ENCODE results near the gene H1-8. TPM values are rescaled to one million over a fixed set of nuclear protein-coding genes. Genes with fewer than 3 reads are reported as not detected.
"Not testable (repeated sequence)": the region's sequence is repeated elsewhere in the genome, so short reads cannot be mapped to it uniquely, and the experiment has no call there.

The H1-8 gene
- total and polyA plus RNA-seq, 2 experiments from 2014 or later = not detected

DNA sequence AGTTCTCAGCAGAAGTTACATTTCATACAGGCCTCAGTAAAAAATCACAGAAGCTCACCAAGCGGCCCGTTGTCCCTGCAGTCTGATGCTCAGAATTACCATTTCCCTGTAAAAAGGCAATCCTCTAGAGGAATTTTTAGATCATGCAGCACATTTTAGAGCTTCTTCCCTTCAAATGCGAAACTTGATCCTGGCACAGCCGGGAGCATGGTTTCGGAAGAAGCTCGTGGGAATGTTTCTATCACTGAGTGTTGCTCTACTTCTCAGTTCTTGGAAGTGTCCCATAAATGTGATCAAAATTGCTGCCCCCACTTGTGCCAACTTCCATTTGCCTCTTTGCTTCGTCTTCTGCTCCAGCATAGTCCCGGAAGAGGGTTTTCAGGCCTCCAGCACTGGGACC, 3.8 kb upstream of the H1-8 start:
- no peaks in the 10 kb centered on the region for H3K4me1 ChIP-seq (ENCODE audit: low read depth)
- TF ChIP-seq, protein P1, sequence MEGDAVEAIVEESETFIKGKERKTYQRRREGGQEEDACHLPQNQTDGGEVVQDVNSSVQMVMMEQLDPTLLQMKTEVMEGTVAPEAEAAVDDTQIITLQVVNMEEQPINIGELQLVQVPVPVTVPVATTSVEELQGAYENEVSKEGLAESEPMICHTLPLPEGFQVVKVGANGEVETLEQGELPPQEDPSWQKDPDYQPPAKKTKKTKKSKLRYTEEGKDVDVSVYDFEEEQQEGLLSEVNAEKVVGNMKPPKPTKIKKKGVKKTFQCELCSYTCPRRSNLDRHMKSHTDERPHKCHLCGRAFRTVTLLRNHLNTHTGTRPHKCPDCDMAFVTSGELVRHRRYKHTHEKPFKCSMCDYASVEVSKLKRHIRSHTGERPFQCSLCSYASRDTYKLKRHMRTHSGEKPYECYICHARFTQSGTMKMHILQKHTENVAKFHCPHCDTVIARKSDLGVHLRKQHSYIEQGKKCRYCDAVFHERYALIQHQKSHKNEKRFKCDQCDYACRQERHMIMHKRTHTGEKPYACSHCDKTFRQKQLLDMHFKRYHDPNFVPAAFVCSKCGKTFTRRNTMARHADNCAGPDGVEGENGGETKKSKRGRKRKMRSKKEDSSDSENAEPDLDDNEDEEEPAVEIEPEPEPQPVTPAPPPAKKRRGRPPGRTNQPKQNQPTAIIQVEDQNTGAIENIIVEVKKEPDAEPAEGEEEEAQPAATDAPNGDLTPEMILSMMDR (IDR thresholded peaks at IDR 0.05; ENCODE audit: low read depth, low read length) = no peak
- no peak overlapping the region for H3K4me3 ChIP-seq
- H3K27me3 ChIP-seq = no peaks in the 10 kb centered on the region
- DNase-seq (ENCODE audit: low read depth in 1 of 2, low spot score in 1 of 2) = no peak
- no peaks in the 10 kb centered on the region for H3K9me3 ChIP-seq (ENCODE audit: low read depth)
- H3K27ac ChIP-seq = no peak overlapping the region
- no peaks in the 10 kb centered on the region for H3K36me3 ChIP-seq

GRCh38 chr3:129540776-129541516, 2.0 kb upstream of the H1-8 start:
- TF ChIP-seq, protein P1 (IDR thresholded peaks at IDR 0.05; ENCODE audit: low read depth, low read length) = no peak
- H3K9me3 ChIP-seq (ENCODE audit: low read depth) = no peaks in the 10 kb centered on the region
- no peaks in the 10 kb centered on the region for H3K27me3 ChIP-seq
- no peaks in the 10 kb centered on the region for H3K4me1 ChIP-seq (ENCODE audit: low read depth)
- H3K27ac ChIP-seq = no peak overlapping the region
- H3K36me3 ChIP-seq = no peaks in the 10 kb centered on the region
- DNase-seq (ENCODE audit: low read depth in 1 of 2, low spot score in 1 of 2) = no peak
- H3K4me3 ChIP-seq = no peak overlapping the region

DNA sequence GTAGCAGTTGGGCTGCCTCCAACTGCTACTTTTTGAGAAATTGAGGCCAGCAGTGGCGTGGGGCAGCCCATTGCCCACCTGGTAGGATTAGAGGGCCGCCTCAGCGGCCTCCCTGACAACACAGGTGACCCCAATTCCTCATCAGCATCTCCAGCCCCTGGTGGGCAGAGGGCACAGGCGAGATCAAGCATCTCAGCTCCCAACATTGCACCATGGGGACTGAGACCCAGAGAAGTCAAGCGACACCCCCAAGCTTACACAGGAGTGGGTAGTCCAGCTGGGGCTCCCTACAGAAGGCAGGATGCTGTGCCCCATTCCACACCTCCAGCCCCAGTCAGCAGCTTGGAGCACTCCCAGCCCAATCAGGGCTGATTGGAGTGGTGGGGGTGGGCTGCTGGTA, 228 bp upstream of the H1-8 start:
- Histone ChIP-seq H3K4me3 (no peak overlapping the region), H3K9me3 (ENCODE audit: low read depth) (no peaks in the 10 kb centered on the region), H3K27ac (no peak overlapping the region), H3K27me3 (no peaks in the 10 kb centered on the region), H3K36me3 (no peaks in the 10 kb centered on the region), H3K4me1 (ENCODE audit: low read depth) (no peaks in the 10 kb centered on the region)
- TF ChIP-seq, protein P1 (IDR thresholded peaks at IDR 0.05; ENCODE audit: low read depth, low read length) = no peak
- no peak for DNase-seq (ENCODE audit: low read depth in 1 of 2, low spot score in 1 of 2)

DNA sequence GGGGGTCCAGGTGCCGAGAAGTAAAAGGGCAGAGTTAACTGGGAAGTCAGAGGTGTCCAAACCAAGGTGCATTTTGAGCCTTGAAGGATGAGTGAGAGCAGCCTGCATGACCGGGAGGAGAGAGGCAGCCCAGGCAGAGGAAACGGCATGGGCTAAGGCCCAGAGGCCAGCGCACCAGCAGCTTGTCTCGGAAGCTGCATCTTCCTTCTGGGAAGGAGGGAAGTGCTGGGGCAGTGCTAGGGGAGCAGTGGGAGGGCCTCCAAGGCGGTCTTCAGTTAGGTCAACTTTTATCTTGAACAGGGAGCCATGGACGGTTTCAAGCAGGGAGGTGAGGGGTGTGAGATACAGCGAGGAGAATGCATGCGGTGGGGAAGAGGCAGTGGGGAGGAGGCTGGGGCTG, 1.0 kb downstream of the H1-8 start:
- no peak for DNase-seq (ENCODE audit: low read depth in 1 of 2, low spot score in 1 of 2)
- TF ChIP-seq, protein P1 (IDR thresholded peaks at IDR 0.05; ENCODE audit: low read depth, low read length) = no peak
- Histone ChIP-seq H3K9me3 (ENCODE audit: low read depth) (no peaks in the 10 kb centered on the region), H3K4me1 (ENCODE audit: low read depth) (no peaks in the 10 kb centered on the region), H3K4me3 (no peak overlapping the region), H3K27me3 (no peaks in the 10 kb centered on the region), H3K27ac (no peak overlapping the region), H3K36me3 (no peaks in the 10 kb centered on the region)

DNA sequence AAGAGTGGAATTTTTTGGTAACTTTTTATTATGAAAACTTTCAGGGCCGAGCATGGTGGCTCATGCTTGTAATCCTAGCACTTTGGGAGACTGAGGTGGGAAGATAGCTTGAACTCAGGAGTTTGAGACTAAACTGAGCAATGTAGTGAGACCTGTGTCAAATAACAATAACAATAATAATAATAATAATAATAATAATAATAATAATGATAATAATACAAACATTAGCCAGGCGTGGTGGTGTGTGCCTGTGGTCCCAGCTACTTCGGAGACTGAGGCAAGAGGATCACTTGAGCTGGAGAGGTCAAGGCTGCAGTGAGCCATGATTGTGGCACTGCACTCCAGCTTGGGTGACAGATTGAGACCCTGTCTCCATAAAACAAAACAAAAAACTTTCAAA, 3.0 kb downstream of the H1-8 start:
- H3K4me3 ChIP-seq; H3K27me3 ChIP-seq; H3K9me3 ChIP-seq (ENCODE audit: low read depth); DNase-seq (ENCODE audit: low read depth in 1 of 2, low spot score in 1 of 2); H3K4me1 ChIP-seq (ENCODE audit: low read depth); H3K36me3 ChIP-seq; H3K27ac ChIP-seq: not testable (repeated sequence)

- Histone ChIP-seq H3K4me1 (ENCODE audit: low read depth) (peaks cover 6% of the 10 kb centered on the region), H3K36me3 (no peaks in the 10 kb centered on the region), H3K27ac (no peak overlapping the region), H3K9me3 (ENCODE audit: low read depth) (no peaks in the 10 kb centered on the region), H3K27me3 (no peaks in the 10 kb centered on the region), H3K4me3 (no peak overlapping the region)
- DNase-seq (ENCODE audit: low read depth in 1 of 2, low spot score in 1 of 2) = no peak
- TF ChIP-seq, protein P1 (IDR thresholded peaks at IDR 0.05; ENCODE audit: low read depth, low read length) = no peak
Measured at GRCh38 chr3:129547241-129547640, 4.3 kb downstream of the H1-8 start.
